Progenitor cell of endocrine pancreas (in vitro differentiated cells): ENCODE measurements around the gene C3orf70. TPM values are rescaled to one million over a fixed set of nuclear protein-coding genes. Genes with fewer than 3 reads are reported as not detected.

Experiments
- DNase-seq: peaks from one replicate; pipeline ENCODE4 v3.0.0; 2021; ENCODE audit warnings: low spot score; ENCODE audit not compliant: unreplicated experiment
- H3K27ac Mint-ChIP-seq: 2 replicates; pipeline ENCODE4 v1.8.0; 2021; ENCODE audit warnings: mild to moderate bottlenecking, moderate library complexity, mixed read lengths
- H3K27me3 Mint-ChIP-seq: 2 replicates; pipeline ENCODE4 v1.8.0; 2021; ENCODE audit warnings: mixed read lengths
- H3K36me3 Mint-ChIP-seq: 2 replicates; pipeline ENCODE4 v1.8.0; 2022; ENCODE audit warnings: mixed read lengths; ENCODE audit not compliant: insufficient read depth
- H3K4me1 Mint-ChIP-seq: 2 replicates; pipeline ENCODE4 v1.8.0; 2021; ENCODE audit warnings: low read depth, mixed read lengths
- H3K4me3 Mint-ChIP-seq: 2 replicates; pipeline ENCODE4 v1.8.0; 2021; ENCODE audit warnings: low read depth, mild to moderate bottlenecking, moderate library complexity, mixed read lengths
- H3K9me3 Mint-ChIP-seq: 2 replicates; pipeline ENCODE4 v1.8.0; 2021; ENCODE audit warnings: low read depth, mixed read lengths
- CTCF ChIP-seq: fragments of 200-600 bp; sonication (generic); IDR thresholded peaks from one replicate; pipeline ENCODE4 v1.5.0; 2021; ENCODE audit warnings: antibody characterized with exemption, mild to moderate bottlenecking; ENCODE audit not compliant: unreplicated experiment
- total RNA-seq: library from RNA; stranded (reverse); gene quantifications from 2 replicates; pipeline ENCODE4 v1.2.1, GENCODE V29; 2021

Gene C3orf70
- total RNA-seq, 1 donor from 2014 or later, result 5.8 TPM

- Mint-ChIP-seq H3K4me1 (no peaks in the 10 kb centered on the region), H3K9me3 (peaks cover 37% of the 10 kb centered on the region), H3K27me3 (no peaks in the 10 kb centered on the region), H3K36me3 (peaks cover 40% of the 10 kb centered on the region), H3K4me3 (no peak overlapping the region), H3K27ac (no peak overlapping the region)
- no peak for TF ChIP-seq CTCF
- no peak for DNase-seq
Observed at GRCh38 chr3:185057829-185058228, 95.0 kb downstream of the C3orf70 start.

DNA sequence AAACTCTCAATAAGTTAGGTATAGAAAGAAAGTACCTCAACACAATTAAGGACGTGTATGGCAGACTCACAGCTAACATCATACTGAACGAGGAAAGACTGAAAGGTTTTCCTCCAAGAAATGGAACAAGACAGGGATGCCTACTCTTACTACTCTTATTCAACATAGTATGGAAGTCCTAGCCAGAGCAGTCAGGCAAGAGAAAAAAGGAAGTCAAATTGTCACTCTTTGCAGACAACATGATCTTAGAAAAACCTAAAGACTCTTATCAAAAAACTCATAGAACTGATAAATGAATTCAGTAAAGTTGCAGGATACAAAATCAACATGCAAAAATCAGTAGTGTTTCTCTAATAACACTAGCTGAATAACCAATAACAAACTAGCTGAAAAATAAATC lies 96.0 kb downstream of the C3orf70 start:
- Mint-ChIP-seq H3K27ac (no peak overlapping the region), H3K36me3 (peaks cover 47% of the 10 kb centered on the region), H3K27me3 (no peaks in the 10 kb centered on the region), H3K9me3 (peaks cover 37% of the 10 kb centered on the region), H3K4me1 (no peaks in the 10 kb centered on the region), H3K4me3 (no peak overlapping the region)
- no peak for DNase-seq
- TF ChIP-seq CTCF, result no peak

DNA sequence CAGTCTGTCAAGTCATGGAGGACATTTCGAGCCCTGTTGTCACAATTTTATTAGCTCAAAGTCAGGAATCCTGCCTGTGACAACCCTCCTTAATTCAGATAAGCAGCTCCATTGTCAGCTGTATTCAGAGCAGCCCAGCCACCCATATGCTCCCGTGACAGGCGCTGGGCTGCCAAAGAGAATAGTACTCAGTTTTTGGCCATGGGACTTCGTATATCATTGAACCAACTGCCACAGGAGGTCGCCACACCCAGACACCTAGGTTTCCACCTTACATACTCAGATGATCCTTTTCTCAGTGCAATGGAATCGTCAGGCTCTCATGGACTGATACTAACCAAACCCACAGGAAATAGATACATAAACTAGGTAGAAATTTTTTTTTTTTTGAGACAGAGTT lies 100.2 kb downstream of the C3orf70 start:
- no peaks in the 10 kb centered on the region for H3K4me1 Mint-ChIP-seq
- DNase-seq, result no peak
- peaks cover 18% of the 10 kb centered on the region for H3K9me3 Mint-ChIP-seq
- H3K36me3 Mint-ChIP-seq, result peaks cover 44% of the 10 kb centered on the region
- no peak overlapping the region for H3K27ac Mint-ChIP-seq
- no peaks in the 10 kb centered on the region for H3K27me3 Mint-ChIP-seq
- no peak for TF ChIP-seq CTCF
- no peak overlapping the region for H3K4me3 Mint-ChIP-seq

DNA sequence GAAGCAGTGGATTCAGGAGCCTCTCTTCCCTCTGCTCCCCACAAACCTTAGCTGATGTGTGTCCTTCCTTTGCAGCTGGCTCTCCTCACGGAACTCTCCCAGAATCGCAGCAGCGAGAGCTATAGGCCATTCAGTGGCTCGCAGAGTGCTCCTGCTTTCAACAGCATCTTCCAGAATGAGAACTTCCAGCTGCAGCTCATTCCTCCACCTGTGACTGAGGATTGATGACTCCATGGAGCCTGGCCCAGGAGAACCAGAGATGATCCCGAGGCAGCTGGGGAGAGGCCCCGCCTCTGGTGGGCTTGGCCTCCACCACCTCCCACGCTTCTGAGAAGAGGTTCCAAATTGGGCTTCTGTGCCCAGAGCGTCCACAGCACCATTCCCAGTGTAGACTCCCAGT lies 101.1 kb downstream of the C3orf70 start:
- Mint-ChIP-seq H3K4me3 (no peak overlapping the region), H3K36me3 (peaks cover 40% of the 10 kb centered on the region), H3K9me3 (peaks cover 11% of the 10 kb centered on the region), H3K4me1 (no peaks in the 10 kb centered on the region), H3K27ac (no peak overlapping the region), H3K27me3 (no peaks in the 10 kb centered on the region)
- no peak for DNase-seq
- no peak for TF ChIP-seq CTCF

DNA sequence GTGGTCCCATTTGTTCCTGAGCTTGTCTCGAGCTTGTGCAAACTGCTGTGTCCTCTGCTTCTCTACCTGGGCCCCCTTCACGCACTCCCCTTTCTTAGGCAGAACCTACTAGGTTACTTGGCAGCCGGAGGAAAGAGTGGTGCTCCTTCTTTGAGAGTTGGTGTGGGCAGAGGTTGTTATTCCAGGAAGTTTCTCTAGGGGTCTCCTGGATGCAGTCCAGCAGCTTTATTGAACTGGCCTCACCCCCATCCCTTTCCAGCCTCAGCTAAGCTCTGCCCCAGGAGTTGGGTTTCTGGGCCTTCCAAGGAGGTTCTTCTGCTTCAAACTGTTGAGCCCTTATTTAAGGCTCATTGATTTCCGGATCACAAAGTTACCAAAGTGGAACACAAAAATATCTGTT lies 103.2 kb downstream of the C3orf70 start:
- DNase-seq, result no peak
- Mint-ChIP-seq H3K4me1 (peaks cover 2% of the 10 kb centered on the region), H3K36me3 (peaks cover 28% of the 10 kb centered on the region), H3K4me3 (no peak overlapping the region), H3K27me3 (no peaks in the 10 kb centered on the region), H3K27ac (no peak overlapping the region), H3K9me3 (no peaks in the 10 kb centered on the region)
- TF ChIP-seq CTCF, result peak; percentile 36
